GM21515 (cell line): ENCODE measurements around the gene DENND1A.
"Not testable (repeated sequence)": the region's sequence is repeated elsewhere in the genome, so short reads cannot be mapped to it uniquely, and the experiment has no call there.

Source experiments
- ATAC-seq: cut with Tn5 transposase; IDR thresholded peaks from one replicate; pipeline ENCODE4 v1.9.1; 2021; ENCODE audit not compliant: unreplicated experiment

DENND1A gene

GRCh38 chr9:123929870-123930831 is at the start of gene DENND1A:
Gene DENND1A (minus strand): TSS chr9:123930126. CDS start chr9:123929905, 221 bp downstream.
- ATAC-seq: peak; percentile 63

GRCh38 chr9:123978981-123979380 is 49.1 kb upstream of the DENND1A start:
- no peak for ATAC-seq

- ATAC-seq: not testable (repeated sequence)
Measured at GRCh38 chr9:123976579-123976978, 46.7 kb upstream of the DENND1A start.

GRCh38 chr9:123975871-123976270 is 45.9 kb upstream of the DENND1A start:
- no peak for ATAC-seq

GRCh38 chr9:123974471-123974870 is 44.5 kb upstream of the DENND1A start:
- ATAC-seq: no peak

GRCh38 chr9:123973590-123974223 is 43.8 kb upstream of the DENND1A start:
- no peak for ATAC-seq

- no peak for ATAC-seq
Measured at GRCh38 chr9:123972618-123973017, 42.7 kb upstream of the DENND1A start.

GRCh38 chr9:123967323-123967722 is 37.4 kb upstream of the DENND1A start:
- ATAC-seq: no peak

GRCh38 chr9:123965801-123966686 is 36.1 kb upstream of the DENND1A start:
- ATAC-seq: no peak

GRCh38 chr9:123964761-123965160 is 34.8 kb upstream of the DENND1A start:
- no peak for ATAC-seq

- no peak for ATAC-seq
Measured at GRCh38 chr9:123960965-123961364, 31.0 kb upstream of the DENND1A start.

- ATAC-seq: no peak
Measured at GRCh38 chr9:123960366-123960765, 30.4 kb upstream of the DENND1A start.

GRCh38 chr9:123959787-123960186 is 29.9 kb upstream of the DENND1A start:
- no peak for ATAC-seq

GRCh38 chr9:123957731-123958130 is 27.8 kb upstream of the DENND1A start:
- ATAC-seq: no peak

GRCh38 chr9:123957168-123957721 is 27.3 kb upstream of the DENND1A start:
- ATAC-seq: no peak

GRCh38 chr9:123955637-123956036 is 25.7 kb upstream of the DENND1A start:
- no peak for ATAC-seq

- no peak for ATAC-seq
Measured at GRCh38 chr9:123954518-123955280, 24.8 kb upstream of the DENND1A start.

GRCh38 chr9:123952641-123953495 is 22.9 kb upstream of the DENND1A start:
- ATAC-seq: no peak

GRCh38 chr9:123948286-123948685 is 18.4 kb upstream of the DENND1A start:
- ATAC-seq: no peak
